ENCODE data around the gene PLPPR1. TPM values are rescaled to one million over a fixed set of nuclear protein-coding genes. Genes with fewer than 3 reads are reported as not detected.

The PLPPR1 gene
- total RNA-seq, 1 experiment from 2014 or later = 2.4 TPM

GRCh38 chr9:101353683-101354082, 325.2 kb downstream of the PLPPR1 start:
- Histone ChIP-seq H2AFZ (ENCODE audit: low read length) (no peak overlapping the region), H3K27ac (ENCODE audit: insufficient read length, low read depth, low read length) (no peak overlapping the region), H3K14ac (ENCODE audit: insufficient read depth, low read length) (no peak overlapping the region), H3K56ac (ENCODE audit: insufficient read length, low read depth, low read length) (no peak overlapping the region), H2BK5ac (ENCODE audit: insufficient read length, low read length) (no peak overlapping the region), H2AK5ac (ENCODE audit: insufficient read length, low read length) (no peak overlapping the region), H3K27me3 (ENCODE audit: insufficient read depth, low read length) (no peaks in the 10 kb centered on the region), H3K9ac (ENCODE audit: extremely low read depth, insufficient read length, low read length) (no peak overlapping the region), H3K4me1 (ENCODE audit: insufficient read depth, low read length) (no peaks in the 10 kb centered on the region), H3K23me2 (ENCODE audit: insufficient read length, low read depth, low read length, poor library complexity, severe bottlenecking) (no peaks in the 10 kb centered on the region), H3K79me2 (ENCODE audit: insufficient read depth, low read length) (no peaks in the 10 kb centered on the region), H3K18ac (ENCODE audit: insufficient read length, low read depth, low read length) (no peak overlapping the region), H3T11ph (ENCODE audit: low read length) (no peak overlapping the region), H4K8ac (replicated peaks; ENCODE audit: insufficient read length, low read depth, low read length) (no peak overlapping the region), H2BK12ac (ENCODE audit: insufficient read length, low read depth, low read length) (no peak overlapping the region), H2BK120ac (ENCODE audit: low read depth, low read length, poor library complexity, severe bottlenecking) (no peak overlapping the region), H4K91ac (ENCODE audit: insufficient read length, low read depth, low read length) (no peak overlapping the region), H3K23ac (ENCODE audit: insufficient read length, low read depth, low read length) (no peak overlapping the region), H2BK20ac (ENCODE audit: low read depth, low read length, poor library complexity, severe bottlenecking) (no peak overlapping the region), H3K4ac (ENCODE audit: low read depth, low read length) (no peak overlapping the region), H3K79me1 (ENCODE audit: insufficient read depth, low read depth, low read length, poor library complexity, severe bottlenecking) (no peaks in the 10 kb centered on the region), H4K5ac (ENCODE audit: insufficient read length, low read depth, low read length) (no peak overlapping the region), H3K4me2 (ENCODE audit: insufficient read depth, insufficient read length, low read length) (no peak overlapping the region), H2BK15ac (ENCODE audit: low read depth, low read length) (no peak overlapping the region), H3K9me3 (ENCODE audit: control insufficient read depth, low read depth, low read length) (no peaks in the 10 kb centered on the region), H4K20me1 (ENCODE audit: control insufficient read depth, insufficient read depth, insufficient read length) (no peaks in the 10 kb centered on the region)
- Mint-ChIP-seq H3K27ac (no peak overlapping the region), H3K4me1 (no peaks in the 10 kb centered on the region), H3K4me3 (no peak overlapping the region), H3K9me3 (peaks cover 0 to 4% of the 10 kb centered on the region in 2 experiments; a peak in 1 of 5 replicates), H3K27me3 (ENCODE audit: low read depth) (no peaks in the 10 kb centered on the region), H3K36me3 (ENCODE audit: insufficient read depth in 1 of 3, low read depth in 3 of 3) (no peaks in the 10 kb centered on the region)
- DNase-seq = no peak
- TF ChIP-seq CTCF (conservative IDR thresholded peaks at IDR 0.05) = no peak
- WGBS (ENCODE audit: extremely low coverage, insufficient read length, low lambda C conversion rate) = no CpG with 5 or more reads among the region's 2 CpGs
